ENCODE measurements around the gene BARHL1. TPM values are rescaled to one million over a fixed set of nuclear protein-coding genes. Genes with fewer than 3 reads are reported as not detected.

BARHL1 gene
- polyA plus RNA-seq, 2 of the 4 experiments (the other 2 are of a cell fraction) = not detected

DNA sequence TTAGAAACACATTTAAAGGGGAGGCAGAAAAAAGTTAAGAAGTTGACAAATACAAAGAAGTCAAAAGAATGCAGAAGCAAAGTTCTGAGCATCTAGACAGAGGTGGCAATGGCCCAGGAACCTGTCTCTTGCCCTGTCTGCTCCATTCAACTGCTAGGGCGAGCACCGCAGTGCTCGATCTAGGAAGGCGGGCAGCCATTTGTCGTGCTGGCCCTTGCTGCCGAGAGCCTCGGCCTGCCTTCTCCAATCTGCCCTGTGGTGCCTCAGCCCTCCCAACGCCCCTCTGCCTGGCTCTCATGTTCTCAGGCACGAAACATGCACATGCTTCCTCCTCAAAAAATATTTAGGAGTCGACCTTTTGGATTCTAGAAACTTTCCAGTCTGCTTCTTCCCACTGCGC, 45.2 kb downstream of the BARHL1 start (continued):
- TF ChIP-seq, protein P1, sequence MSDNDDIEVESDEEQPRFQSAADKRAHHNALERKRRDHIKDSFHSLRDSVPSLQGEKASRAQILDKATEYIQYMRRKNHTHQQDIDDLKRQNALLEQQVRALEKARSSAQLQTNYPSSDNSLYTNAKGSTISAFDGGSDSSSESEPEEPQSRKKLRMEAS (IDR thresholded peaks at IDR 0.05) = no peak
- TF ChIP-seq BHLHE40 (IDR thresholded peaks at IDR 0.05; ENCODE audit: low read depth, low read length) (no peak), RARB (CRISPR knock-in tag; IDR thresholded peaks at IDR 0.05) (no peak)
- TF ChIP-seq, protein P2, sequence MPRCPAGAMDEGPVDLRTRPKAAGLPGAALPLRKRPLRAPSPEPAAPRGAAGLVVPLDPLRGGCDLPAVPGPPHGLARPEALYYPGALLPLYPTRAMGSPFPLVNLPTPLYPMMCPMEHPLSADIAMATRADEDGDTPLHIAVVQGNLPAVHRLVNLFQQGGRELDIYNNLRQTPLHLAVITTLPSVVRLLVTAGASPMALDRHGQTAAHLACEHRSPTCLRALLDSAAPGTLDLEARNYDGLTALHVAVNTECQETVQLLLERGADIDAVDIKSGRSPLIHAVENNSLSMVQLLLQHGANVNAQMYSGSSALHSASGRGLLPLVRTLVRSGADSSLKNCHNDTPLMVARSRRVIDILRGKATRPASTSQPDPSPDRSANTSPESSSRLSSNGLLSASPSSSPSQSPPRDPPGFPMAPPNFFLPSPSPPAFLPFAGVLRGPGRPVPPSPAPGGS (IDR thresholded peaks at IDR 0.05) = no peak

DNA sequence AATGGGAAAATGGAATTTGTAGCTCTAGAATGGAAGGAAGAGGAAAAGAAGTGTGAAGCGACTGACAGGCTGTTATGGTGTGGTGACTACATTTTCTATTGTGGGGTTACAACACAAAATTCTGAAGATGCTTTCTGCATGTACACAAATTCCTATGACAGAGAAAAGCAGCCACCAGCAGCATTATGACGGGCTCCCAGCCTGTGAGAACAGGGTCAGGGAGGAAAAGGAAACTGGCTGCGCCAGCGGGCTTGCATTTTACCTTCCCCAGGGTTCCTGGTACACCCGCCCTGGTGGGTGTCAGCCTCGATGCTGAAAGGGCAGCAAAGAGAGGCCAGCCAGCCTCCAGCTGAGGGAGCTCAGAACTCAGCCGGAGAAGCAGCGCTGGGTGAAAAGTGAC, 46.3 kb downstream of the BARHL1 start:
- no peak for ATAC-seq
- no peaks in the 10 kb centered on the region for H3K4me1 ChIP-seq
- H3K27ac ChIP-seq = no peak overlapping the region
- DNase-seq (ENCODE audit: low read depth in 1 of 2, low spot score in 1 of 2) = no peak
- no peak for FAIRE-seq
- 96% methylated on average over 8 of the region's 8 CpGs for WGBS (ENCODE audit: missing lambda C conversion rate)
- H3K9me3 ChIP-seq = no peaks in the 10 kb centered on the region
- ChIA-PET CTCF (no interaction called here), POLR2A (no interaction called here)
- no peak overlapping the region for H3K4me2 ChIP-seq
- no peak for TF ChIP-seq RNF2 (IDR thresholded peaks at IDR 0.05; ENCODE audit: borderline replicate concordance, low read depth)
- no peak for TF ChIP-seq BHLHE40 (IDR thresholded peaks at IDR 0.05; ENCODE audit: low read depth, low read length)
- TF ChIP-seq, protein P3, sequence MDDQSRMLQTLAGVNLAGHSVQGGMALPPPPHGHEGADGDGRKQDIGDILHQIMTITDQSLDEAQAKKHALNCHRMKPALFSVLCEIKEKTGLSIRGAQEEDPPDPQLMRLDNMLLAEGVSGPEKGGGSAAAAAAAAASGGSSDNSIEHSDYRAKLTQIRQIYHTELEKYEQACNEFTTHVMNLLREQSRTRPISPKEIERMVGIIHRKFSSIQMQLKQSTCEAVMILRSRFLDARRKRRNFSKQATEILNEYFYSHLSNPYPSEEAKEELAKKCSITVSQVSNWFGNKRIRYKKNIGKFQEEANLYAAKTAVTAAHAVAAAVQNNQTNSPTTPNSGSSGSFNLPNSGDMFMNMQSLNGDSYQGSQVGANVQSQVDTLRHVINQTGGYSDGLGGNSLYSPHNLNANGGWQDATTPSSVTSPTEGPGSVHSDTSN (IDR thresholded peaks at IDR 0.05) = no peak
- TF ChIP-seq RAD21 (conservative IDR thresholded peaks at IDR 0.05 in 1 of 2, IDR thresholded peaks at IDR 0.05 in 1 of 2) = no peak
- no peak for TF ChIP-seq FOSB (CRISPR knock-in tag; IDR thresholded peaks at IDR 0.05)
- no peak for TF ChIP-seq CHD2 (IDR thresholded peaks at IDR 0.05; ENCODE audit: low read length, partially characterized antibody)
- TF ChIP-seq RFX5 (IDR thresholded peaks at IDR 0.05) = no peak
- TF ChIP-seq, protein P4, sequence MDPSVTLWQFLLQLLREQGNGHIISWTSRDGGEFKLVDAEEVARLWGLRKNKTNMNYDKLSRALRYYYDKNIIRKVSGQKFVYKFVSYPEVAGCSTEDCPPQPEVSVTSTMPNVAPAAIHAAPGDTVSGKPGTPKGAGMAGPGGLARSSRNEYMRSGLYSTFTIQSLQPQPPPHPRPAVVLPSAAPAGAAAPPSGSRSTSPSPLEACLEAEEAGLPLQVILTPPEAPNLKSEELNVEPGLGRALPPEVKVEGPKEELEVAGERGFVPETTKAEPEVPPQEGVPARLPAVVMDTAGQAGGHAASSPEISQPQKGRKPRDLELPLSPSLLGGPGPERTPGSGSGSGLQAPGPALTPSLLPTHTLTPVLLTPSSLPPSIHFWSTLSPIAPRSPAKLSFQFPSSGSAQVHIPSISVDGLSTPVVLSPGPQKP (IDR thresholded peaks at IDR 0.05; ENCODE audit: low read depth, low read length) = no peak
- TF ChIP-seq, protein P5, sequence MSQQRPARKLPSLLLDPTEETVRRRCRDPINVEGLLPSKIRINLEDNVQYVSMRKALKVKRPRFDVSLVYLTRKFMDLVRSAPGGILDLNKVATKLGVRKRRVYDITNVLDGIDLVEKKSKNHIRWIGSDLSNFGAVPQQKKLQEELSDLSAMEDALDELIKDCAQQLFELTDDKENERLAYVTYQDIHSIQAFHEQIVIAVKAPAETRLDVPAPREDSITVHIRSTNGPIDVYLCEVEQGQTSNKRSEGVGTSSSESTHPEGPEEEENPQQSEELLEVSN (IDR thresholded peaks at IDR 0.05; ENCODE audit: borderline replicate concordance, low read depth) = no peak
- no peak for TF ChIP-seq CEBPB (IDR thresholded peaks at IDR 0.05)
- no peak for TF ChIP-seq NPAS2 (CRISPR knock-in tag; IDR thresholded peaks at IDR 0.05; ENCODE audit: borderline replicate concordance)
- TF ChIP-seq ESRRA (IDR thresholded peaks at IDR 0.05; ENCODE audit: borderline replicate concordance, low read length) = no peak
- TF ChIP-seq, protein P6, sequence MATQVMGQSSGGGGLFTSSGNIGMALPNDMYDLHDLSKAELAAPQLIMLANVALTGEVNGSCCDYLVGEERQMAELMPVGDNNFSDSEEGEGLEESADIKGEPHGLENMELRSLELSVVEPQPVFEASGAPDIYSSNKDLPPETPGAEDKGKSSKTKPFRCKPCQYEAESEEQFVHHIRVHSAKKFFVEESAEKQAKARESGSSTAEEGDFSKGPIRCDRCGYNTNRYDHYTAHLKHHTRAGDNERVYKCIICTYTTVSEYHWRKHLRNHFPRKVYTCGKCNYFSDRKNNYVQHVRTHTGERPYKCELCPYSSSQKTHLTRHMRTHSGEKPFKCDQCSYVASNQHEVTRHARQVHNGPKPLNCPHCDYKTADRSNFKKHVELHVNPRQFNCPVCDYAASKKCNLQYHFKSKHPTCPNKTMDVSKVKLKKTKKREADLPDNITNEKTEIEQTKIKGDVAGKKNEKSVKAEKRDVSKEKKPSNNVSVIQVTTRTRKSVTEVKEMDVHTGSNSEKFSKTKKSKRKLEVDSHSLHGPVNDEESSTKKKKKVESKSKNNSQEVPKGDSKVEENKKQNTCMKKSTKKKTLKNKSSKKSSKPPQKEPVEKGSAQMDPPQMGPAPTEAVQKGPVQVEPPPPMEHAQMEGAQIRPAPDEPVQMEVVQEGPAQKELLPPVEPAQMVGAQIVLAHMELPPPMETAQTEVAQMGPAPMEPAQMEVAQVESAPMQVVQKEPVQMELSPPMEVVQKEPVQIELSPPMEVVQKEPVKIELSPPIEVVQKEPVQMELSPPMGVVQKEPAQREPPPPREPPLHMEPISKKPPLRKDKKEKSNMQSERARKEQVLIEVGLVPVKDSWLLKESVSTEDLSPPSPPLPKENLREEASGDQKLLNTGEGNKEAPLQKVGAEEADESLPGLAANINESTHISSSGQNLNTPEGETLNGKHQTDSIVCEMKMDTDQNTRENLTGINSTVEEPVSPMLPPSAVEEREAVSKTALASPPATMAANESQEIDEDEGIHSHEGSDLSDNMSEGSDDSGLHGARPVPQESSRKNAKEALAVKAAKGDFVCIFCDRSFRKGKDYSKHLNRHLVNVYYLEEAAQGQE (IDR thresholded peaks at IDR 0.05) = no peak
- no peak for TF ChIP-seq POLR2AphosphoS2 (conservative IDR thresholded peaks at IDR 0.05; ENCODE audit: low read length)
- TF ChIP-seq MAZ (IDR thresholded peaks at IDR 0.05; ENCODE audit: borderline replicate concordance, low read depth, low read length) = no peak
- no peak for TF ChIP-seq KDM5A (IDR thresholded peaks at IDR 0.05)
- no peak for TF ChIP-seq HOXB13 (CRISPR knock-in tag; IDR thresholded peaks at IDR 0.05; ENCODE audit: low read depth)
- TF ChIP-seq, protein P7, sequence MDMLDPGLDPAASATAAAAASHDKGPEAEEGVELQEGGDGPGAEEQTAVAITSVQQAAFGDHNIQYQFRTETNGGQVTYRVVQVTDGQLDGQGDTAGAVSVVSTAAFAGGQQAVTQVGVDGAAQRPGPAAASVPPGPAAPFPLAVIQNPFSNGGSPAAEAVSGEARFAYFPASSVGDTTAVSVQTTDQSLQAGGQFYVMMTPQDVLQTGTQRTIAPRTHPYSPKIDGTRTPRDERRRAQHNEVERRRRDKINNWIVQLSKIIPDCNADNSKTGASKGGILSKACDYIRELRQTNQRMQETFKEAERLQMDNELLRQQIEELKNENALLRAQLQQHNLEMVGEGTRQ (IDR thresholded peaks at IDR 0.05) = no peak
- no peak for TF ChIP-seq FOSL2 (IDR thresholded peaks at IDR 0.05)
- no peak for TF ChIP-seq FOSL2 (CRISPR knock-in tag; IDR thresholded peaks at IDR 0.05)
- no peak for TF ChIP-seq CBX8 (IDR thresholded peaks at IDR 0.05)
- H3K4me3 ChIP-seq = no peak overlapping the region
